HG03565 (cell line): ENCODE measurements around the gene NAAA.
"Not testable (repeated sequence)": the region's sequence is repeated elsewhere in the genome, so short reads cannot be mapped to it uniquely, and the experiment has no call there.

Experiments used
- ATAC-seq: cut with Tn5 transposase; IDR thresholded peaks from one replicate; pipeline ENCODE4 v1.9.1; 2021; ENCODE audit warnings: mild to moderate bottlenecking, moderate library complexity; ENCODE audit not compliant: unreplicated experiment

The NAAA gene

DNA sequence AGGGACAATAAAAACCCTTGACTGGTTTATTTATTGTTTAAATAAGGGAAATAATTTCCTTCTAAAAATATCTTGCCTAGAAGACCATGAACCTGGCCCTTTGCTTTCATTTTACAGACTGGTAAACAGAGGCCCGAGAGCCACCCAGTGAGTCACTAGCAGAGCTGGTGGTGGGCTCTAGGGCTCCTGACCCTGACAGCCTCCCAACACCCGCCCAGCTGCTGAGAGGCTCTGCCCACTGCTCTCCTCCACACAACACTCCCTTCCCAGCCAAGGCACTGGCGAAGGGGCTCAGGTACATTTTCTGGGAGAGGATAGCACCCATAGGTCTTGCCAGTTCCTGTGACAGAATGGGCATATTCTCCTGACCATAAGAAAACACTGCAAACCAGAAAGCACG, 20.5 kb downstream of the NAAA start:
- ATAC-seq: no peak

DNA sequence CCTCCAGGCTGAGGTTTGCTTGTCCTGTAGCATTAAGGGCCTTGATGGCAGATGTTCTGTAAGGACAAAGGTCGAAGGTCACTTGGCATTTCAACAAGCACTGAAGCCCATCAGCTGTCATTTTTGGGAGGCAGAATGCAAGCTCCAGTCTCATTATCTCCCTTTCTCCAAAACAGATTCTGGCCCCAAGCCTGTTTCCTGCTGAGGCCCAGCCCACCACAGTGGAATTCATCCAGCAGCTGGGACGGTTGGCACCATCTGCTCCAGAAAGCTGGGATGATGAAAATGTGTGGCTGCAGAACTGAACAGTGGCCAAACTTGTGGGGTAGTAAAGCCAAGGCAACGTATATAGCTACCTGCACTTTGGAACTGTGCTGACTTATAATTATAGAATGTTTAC, 20.9 kb downstream of the NAAA start:
- no peak for ATAC-seq

- peak; percentile 49 for ATAC-seq
Observed at GRCh38 chr4:75916091-75916661, 24.6 kb downstream of the NAAA start.

GRCh38 chr4:75912968-75913367, 27.8 kb downstream of the NAAA start:
- ATAC-seq: no peak

DNA sequence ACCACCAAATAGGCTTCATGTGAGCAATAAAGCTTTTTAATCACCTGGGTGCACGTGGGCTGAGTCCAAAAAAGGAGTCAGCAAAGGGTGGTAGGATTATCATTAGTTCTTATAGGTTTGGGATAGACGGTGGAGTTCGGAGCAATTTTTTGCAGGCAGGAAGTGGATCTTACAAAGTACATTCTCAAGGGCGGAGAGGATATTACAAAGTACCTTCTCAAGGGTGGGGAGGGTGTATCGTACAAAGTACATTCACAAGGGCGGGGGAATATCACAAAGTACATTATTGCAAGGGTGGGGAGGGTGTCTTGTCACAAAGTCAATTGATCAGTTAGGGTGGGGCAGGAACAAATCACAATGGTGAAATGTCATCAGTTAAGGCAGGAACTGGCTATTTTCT, 30.0 kb downstream of the NAAA start:
- not testable (repeated sequence) for ATAC-seq

- no peak for ATAC-seq
Observed at GRCh38 chr4:75909405-75909804, 31.4 kb downstream of the NAAA start.

GRCh38 chr4:75908555-75908954, 32.3 kb downstream of the NAAA start:
- no peak for ATAC-seq

DNA sequence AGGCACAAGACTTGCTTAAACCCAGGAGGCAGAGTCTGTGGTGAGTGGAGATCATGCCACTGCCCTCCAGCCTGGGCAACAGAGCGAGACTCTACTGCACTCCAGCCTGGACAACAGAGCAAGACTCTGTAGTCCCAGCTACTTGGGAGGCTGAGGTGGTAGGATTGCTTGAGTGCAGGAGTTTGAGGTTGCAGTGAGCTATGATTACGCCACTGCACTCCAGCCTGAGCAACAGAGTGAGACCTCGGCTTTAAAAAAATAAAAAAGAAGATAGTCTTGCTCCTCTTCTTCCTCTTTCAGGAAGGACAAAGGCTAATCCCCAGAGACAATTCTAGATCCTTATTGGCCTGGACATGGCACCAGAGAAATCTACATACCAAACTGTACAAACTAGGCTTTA, 32.8 kb downstream of the NAAA start:
- ATAC-seq: no peak

GRCh38 chr4:75904076-75904475, 36.7 kb downstream of the NAAA start:
- ATAC-seq: no peak

DNA sequence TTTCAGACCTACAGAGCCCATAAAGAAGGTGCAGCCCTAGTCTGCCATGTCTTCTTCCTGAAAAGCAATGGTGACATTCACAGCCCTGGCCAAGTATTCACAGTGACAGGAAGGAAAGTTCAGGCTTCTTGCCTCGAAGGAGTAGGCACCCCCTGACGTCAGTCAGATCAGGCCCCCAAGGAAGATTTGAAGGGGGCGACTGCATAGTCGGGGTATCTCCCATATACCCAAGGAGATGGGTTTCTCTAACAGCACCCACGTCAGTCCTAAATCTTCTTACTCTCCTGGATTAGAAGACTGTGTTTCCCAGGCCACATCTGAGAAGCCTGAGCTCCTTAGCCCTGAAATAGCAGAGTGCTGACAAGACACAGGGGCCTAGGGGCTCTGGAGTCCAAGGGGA, 38.5 kb downstream of the NAAA start, which contains the start of gene PPEF2:
Gene PPEF2, minus strand, starts transcription at position 101 of the 400 bp plus-strand sequence. CDS start 6,127 bp downstream, outside the sequence.
- ATAC-seq: no peak

- no peak for ATAC-seq
Observed at GRCh38 chr4:75898536-75898935, 42.3 kb downstream of the NAAA start.

DNA sequence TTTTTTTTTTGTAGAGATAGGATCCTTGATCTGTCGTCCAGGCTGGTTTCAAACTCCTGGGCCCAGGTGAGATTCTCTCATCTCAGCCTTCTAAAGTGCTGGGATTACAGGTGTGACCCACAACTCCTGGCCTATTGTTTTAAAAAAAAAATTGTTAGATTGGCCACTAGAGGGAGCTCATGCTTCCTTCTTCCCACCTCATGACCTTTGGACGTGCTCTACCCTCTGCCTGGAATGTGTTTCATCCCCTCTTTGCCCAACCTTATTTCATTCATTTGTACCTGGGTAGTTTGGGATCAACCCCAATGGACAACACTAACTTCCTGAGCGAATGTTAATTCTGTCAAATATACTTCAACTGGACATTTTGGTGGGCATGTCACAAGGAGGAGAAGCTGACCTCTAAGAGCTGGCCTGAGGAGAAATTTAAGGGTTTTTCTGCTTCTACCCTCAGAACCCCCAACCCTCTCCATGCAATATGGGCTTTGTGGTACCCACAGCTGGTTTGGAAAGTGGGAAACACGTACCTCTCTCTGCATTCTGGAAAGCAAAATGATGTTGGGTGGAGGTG, 45.0 kb downstream of the NAAA start:
- ATAC-seq: no peak

GRCh38 chr4:75892508-75892907, 48.3 kb downstream of the NAAA start:
- ATAC-seq: no peak

GRCh38 chr4:75891611-75892010, 49.2 kb downstream of the NAAA start:
- no peak for ATAC-seq

DNA sequence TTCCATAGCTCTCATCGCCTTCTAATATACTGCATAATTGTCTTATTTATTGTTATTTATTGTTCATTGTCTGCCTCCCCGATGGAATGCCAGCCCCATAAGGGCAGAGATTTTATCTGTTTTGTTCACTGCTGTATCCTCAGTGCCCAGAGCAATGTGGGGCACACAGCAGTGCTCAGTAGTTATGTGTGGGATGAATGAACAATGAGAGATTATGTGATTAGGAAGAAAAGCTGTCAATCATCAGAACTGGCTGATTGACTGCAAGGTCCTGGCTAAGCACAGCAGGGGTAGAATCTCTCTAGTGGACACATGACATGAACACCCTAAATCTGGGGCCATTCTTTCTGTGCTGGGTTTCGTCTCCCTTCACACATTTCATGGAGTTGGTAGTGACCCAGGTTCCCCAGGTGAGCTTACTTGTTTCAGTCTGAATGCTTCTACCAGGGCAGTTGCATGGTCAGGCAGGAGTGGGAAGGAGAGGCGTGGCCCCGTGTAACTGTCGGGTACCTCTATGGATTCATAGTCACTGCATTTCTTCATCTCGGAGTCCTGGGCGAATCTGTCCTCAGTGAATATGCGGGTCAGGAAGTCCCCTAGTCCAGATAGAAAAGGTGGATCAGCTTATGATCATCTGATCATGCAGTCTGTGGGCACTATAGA, 51.1 kb downstream of the NAAA start:
- no peak for ATAC-seq

DNA sequence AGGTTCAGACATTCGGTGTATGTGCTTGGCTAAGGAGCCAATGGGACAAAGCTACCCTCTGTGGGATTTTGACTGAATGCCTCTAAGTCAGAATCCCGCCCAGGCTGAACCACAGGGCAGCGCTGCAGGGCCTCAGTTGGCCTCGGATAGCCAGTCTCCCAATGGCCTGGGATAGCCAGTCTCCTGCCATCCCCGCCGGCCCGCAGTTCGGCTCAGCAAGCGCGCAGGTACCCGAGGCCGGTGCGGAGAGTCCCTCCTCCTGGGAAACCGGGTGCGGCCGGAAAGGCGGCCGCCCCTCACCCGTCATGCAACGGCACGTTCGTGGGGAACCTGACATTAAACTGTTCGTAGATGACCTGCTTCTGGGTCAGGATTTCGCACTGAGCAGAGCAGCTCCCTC, 54.7 kb downstream of the NAAA start:
- no peak for ATAC-seq

DNA sequence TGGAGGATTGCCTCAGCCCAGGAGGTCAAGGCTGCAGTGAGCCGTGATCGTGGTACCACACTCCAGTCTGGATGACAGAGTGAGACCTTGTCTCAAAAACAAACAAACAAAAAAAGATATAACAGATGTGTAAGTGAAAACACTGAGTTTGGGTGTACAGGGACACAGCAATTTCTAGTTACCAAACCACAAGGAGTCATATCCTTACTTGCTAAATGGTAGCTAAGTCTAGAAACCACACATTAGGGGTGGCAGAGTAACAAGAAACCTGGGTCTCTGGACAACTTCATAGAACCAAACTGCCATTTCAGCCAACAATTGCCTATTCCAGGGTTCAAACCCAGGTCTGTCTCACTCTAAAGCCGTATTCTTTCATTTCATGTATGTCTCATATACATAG, 59.3 kb downstream of the NAAA start:
- no peak for ATAC-seq

GRCh38 chr4:75880278-75880677, 60.5 kb downstream of the NAAA start:
- ATAC-seq: no peak

GRCh38 chr4:75878246-75878756, 62.5 kb downstream of the NAAA start:
- no peak for ATAC-seq

DNA sequence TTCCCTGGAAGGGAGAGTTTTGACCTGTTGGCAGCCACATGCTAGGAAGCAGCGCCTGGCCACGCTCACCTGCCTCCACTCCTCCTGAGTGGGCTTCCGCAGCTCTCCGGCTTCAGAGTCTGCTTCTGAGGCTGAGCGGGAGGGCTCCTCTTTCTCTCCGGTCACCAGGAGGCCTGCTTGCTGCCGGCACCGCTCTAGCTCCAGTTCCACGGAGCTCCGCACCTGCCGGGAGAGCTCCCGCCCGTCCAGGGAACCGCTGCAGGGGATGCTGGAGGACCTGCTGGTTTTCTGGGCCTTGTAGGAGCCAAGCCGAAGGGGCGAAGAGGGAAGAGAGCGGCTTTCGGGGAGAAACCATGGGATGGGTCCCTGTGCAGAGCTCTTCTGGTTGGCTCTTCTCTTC, 64.6 kb downstream of the NAAA start:
- ATAC-seq: no peak

DNA sequence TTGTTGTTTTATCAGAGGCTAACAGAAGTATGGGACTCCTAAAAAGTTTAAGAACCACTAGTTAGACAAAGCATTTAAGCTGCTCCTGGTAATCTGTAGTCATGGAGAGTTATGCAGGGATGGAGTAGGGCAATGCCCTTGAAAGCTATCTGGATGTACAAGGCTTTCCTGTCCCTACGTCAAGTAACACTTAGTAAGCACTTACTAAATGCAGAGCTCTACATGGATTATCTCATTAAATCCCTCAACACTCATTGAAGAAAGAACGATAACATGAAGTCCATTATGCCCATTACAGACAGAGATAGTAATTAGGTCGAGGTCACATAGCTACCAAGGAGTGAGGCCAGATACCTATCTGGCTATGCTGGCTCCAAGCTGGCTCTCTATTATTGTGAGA, 71.7 kb downstream of the NAAA start:
- no peak for ATAC-seq

GRCh38 chr4:75867130-75867529, 73.7 kb downstream of the NAAA start:
- no peak for ATAC-seq
